ENCODE data around the gene HEPACAM. TPM values are rescaled to one million over a fixed set of nuclear protein-coding genes. Genes with fewer than 3 reads are reported as not detected.
A peak's percentile ranks its signal among the peaks of the same experiment; 100 is the strongest.

Gene HEPACAM
- total RNA-seq, 1 donor from 2014 or later = not detected

- Mint-ChIP-seq H3K9me3 (ENCODE audit: unreplicated experiment) (peaks cover 2% of the 10 kb centered on the region), H3K27me3 (ENCODE audit: low read depth, unreplicated experiment) (peaks cover 43% of the 10 kb centered on the region), H3K4me3 (ENCODE audit: unreplicated experiment) (peak overlapping the region; percentile 88), H3K36me3 (ENCODE audit: low read depth, unreplicated experiment) (peaks cover 2% of the 10 kb centered on the region), H3K27ac (ENCODE audit: unreplicated experiment) (no peak overlapping the region), H3K4me1 (ENCODE audit: low read depth, unreplicated experiment) (peaks cover 5% of the 10 kb centered on the region)
- H3K36me3 ChIP-seq (ENCODE audit: insufficient read depth, low read length) = no peaks in the 10 kb centered on the region
- no peaks in the 10 kb centered on the region for H4K20me1 ChIP-seq (ENCODE audit: insufficient read depth, low read length)
- H3K4me2 ChIP-seq (ENCODE audit: low read length) = peak overlapping the region; percentile 95
- no peak for DNase-seq (ENCODE audit: low read depth)
- H3K79me2 ChIP-seq (ENCODE audit: insufficient read depth, low read length) = no peaks in the 10 kb centered on the region
- peak overlapping the region; percentile 89 for H3K9ac ChIP-seq (ENCODE audit: low read length)
- peaks cover 15% of the 10 kb centered on the region for H3K4me1 ChIP-seq (ENCODE audit: insufficient read depth, low read length)
- TF ChIP-seq EZH2 (IDR thresholded peaks at IDR 0.05; ENCODE audit: insufficient read depth, low read length) = no peak
- TF ChIP-seq, protein P1, sequence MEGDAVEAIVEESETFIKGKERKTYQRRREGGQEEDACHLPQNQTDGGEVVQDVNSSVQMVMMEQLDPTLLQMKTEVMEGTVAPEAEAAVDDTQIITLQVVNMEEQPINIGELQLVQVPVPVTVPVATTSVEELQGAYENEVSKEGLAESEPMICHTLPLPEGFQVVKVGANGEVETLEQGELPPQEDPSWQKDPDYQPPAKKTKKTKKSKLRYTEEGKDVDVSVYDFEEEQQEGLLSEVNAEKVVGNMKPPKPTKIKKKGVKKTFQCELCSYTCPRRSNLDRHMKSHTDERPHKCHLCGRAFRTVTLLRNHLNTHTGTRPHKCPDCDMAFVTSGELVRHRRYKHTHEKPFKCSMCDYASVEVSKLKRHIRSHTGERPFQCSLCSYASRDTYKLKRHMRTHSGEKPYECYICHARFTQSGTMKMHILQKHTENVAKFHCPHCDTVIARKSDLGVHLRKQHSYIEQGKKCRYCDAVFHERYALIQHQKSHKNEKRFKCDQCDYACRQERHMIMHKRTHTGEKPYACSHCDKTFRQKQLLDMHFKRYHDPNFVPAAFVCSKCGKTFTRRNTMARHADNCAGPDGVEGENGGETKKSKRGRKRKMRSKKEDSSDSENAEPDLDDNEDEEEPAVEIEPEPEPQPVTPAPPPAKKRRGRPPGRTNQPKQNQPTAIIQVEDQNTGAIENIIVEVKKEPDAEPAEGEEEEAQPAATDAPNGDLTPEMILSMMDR (IDR thresholded peaks at IDR 0.05; ENCODE audit: insufficient read depth, low read depth, low read length) = no peak
- peak overlapping the region; percentile 93 for H2AFZ ChIP-seq (ENCODE audit: low read depth, low read length)
- FAIRE-seq = no peak
- H3K27ac ChIP-seq (ENCODE audit: low read depth, low read length) = no peak overlapping the region
- no peaks in the 10 kb centered on the region for H3K9me3 ChIP-seq (ENCODE audit: insufficient read depth, low read depth, low read length)
- peak overlapping the region; percentile 71 for H3K4me3 ChIP-seq (ENCODE audit: insufficient read depth, low read depth, low read length)
- H3K27me3 ChIP-seq (ENCODE audit: insufficient read depth, low read length) = peaks cover 6% of the 10 kb centered on the region
Measured at GRCh38 chr11:124877631-124877909, 58.3 kb downstream of the HEPACAM start.

GRCh38 chr11:124876818-124877630 lies 58.8 kb downstream of the HEPACAM start:
- no peaks in the 10 kb centered on the region for H3K9me3 ChIP-seq (ENCODE audit: insufficient read depth, low read depth, low read length)
- no peaks in the 10 kb centered on the region for H3K4me1 Mint-ChIP-seq (ENCODE audit: low read depth, unreplicated experiment)
- no peak for FAIRE-seq
- H3K79me2 ChIP-seq (ENCODE audit: insufficient read depth, low read length) = no peaks in the 10 kb centered on the region
- no peaks in the 10 kb centered on the region for H4K20me1 ChIP-seq (ENCODE audit: insufficient read depth, low read length)
- H3K27me3 ChIP-seq (ENCODE audit: insufficient read depth, low read length) = peaks cover 11% of the 10 kb centered on the region
- H3K27ac ChIP-seq (ENCODE audit: low read depth, low read length) = peak overlapping the region; percentile 96
- H3K36me3 ChIP-seq (ENCODE audit: insufficient read depth, low read length) = no peaks in the 10 kb centered on the region
- H3K4me3 ChIP-seq (ENCODE audit: insufficient read depth, low read depth, low read length) = peak overlapping the region; percentile 71
- TF ChIP-seq, protein P1 (IDR thresholded peaks at IDR 0.05; ENCODE audit: insufficient read depth, low read depth, low read length) = no peak
- TF ChIP-seq EZH2 (IDR thresholded peaks at IDR 0.05; ENCODE audit: insufficient read depth, low read length) = no peak
- H3K27ac Mint-ChIP-seq (ENCODE audit: unreplicated experiment) = peak overlapping the region; percentile 98
- peaks cover 48% of the 10 kb centered on the region for H3K27me3 Mint-ChIP-seq (ENCODE audit: low read depth, unreplicated experiment)
- H3K4me3 Mint-ChIP-seq (ENCODE audit: unreplicated experiment) = peak overlapping the region; percentile 88
- peak overlapping the region; percentile 93 for H2AFZ ChIP-seq (ENCODE audit: low read depth, low read length)
- H3K4me1 ChIP-seq (ENCODE audit: insufficient read depth, low read length) = peaks cover 10% of the 10 kb centered on the region
- H3K4me2 ChIP-seq (ENCODE audit: low read length) = peak overlapping the region; percentile 95
- H3K36me3 Mint-ChIP-seq (ENCODE audit: low read depth, unreplicated experiment) = no peaks in the 10 kb centered on the region
- peak overlapping the region; percentile 89 for H3K9ac ChIP-seq (ENCODE audit: low read length)
- DNase-seq (ENCODE audit: low read depth) = no peak
- H3K9me3 Mint-ChIP-seq (ENCODE audit: unreplicated experiment) = peaks cover 2% of the 10 kb centered on the region
